ENCODE measurements around the gene RARS2.

DNA sequence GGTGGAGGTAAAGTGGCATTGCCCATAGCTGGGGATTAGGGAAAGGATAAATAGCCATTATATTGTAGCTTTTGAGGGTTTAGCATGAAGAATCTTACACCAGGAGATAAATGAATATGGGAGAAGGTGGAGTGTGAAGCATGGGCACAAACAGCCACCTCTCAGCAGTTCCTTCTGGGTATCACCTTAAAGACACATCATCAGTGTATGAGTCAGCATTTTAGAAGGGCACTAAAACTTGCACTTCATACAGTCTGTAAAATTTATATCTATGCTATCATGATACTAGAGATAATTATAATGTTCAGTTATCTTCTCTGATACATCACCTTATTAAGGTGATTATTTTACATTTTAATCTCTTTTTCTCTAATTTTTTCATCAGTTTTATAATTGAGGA, 91.7 kb downstream of the RARS2 start:
- TF ChIP-seq, protein P1, sequence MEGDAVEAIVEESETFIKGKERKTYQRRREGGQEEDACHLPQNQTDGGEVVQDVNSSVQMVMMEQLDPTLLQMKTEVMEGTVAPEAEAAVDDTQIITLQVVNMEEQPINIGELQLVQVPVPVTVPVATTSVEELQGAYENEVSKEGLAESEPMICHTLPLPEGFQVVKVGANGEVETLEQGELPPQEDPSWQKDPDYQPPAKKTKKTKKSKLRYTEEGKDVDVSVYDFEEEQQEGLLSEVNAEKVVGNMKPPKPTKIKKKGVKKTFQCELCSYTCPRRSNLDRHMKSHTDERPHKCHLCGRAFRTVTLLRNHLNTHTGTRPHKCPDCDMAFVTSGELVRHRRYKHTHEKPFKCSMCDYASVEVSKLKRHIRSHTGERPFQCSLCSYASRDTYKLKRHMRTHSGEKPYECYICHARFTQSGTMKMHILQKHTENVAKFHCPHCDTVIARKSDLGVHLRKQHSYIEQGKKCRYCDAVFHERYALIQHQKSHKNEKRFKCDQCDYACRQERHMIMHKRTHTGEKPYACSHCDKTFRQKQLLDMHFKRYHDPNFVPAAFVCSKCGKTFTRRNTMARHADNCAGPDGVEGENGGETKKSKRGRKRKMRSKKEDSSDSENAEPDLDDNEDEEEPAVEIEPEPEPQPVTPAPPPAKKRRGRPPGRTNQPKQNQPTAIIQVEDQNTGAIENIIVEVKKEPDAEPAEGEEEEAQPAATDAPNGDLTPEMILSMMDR (IDR thresholded peaks at IDR 0.05), result no peak
- TF ChIP-seq POLR2A (IDR thresholded peaks at IDR 0.05), result no peak

Data from thyroid gland (tissue), 4 donors.